Loucy (cell line): ENCODE results near the gene LRBA.

Source experiments
- H2AFZ ChIP-seq: fragments of 200-600 bp; sonication (generic); 2 replicates; pipeline ENCODE4 v1.6.0; 2016; ENCODE audit warnings: antibody characterized with exemption, mild to moderate bottlenecking, low read length, moderate library complexity
- H3F3A ChIP-seq: fragments of 200-600 bp; 2 replicates; pipeline ENCODE4 v1.6.0; 2016; ENCODE audit warnings: antibody characterized with exemption, low read depth, mild to moderate bottlenecking
- H3K27me3 ChIP-seq: fragments of 200-600 bp; sonication (generic); 2 replicates; pipeline ENCODE4 v1.6.1; 2014; ENCODE audit warnings: low read length, mild to moderate bottlenecking; ENCODE audit not compliant: insufficient read depth, poor library complexity, severe bottlenecking
- H3K36me3 ChIP-seq: fragments of 200-600 bp; sonication (generic); 2 replicates; pipeline ENCODE4 v1.6.1; 2016; ENCODE audit warnings: low read length; ENCODE audit not compliant: insufficient read depth
- H3K4me1 ChIP-seq: fragments of 200-600 bp; sonication (generic); 2 replicates; pipeline ENCODE4 v1.5.1; 2014; ENCODE audit warnings: low read length, mild to moderate bottlenecking; ENCODE audit not compliant: insufficient read depth, poor library complexity, severe bottlenecking
- H3K4me2 ChIP-seq: fragments of 200-600 bp; sonication (generic); 2 replicates; pipeline ENCODE4 v1.6.0; 2014; ENCODE audit warnings: antibody characterized with exemption, low read length, low read depth, mild to moderate bottlenecking; ENCODE audit not compliant: poor library complexity, severe bottlenecking
- H3K4me3 ChIP-seq: fragments of 200-600 bp; sonication (generic); 2 replicates; pipeline ENCODE4 v1.5.1; 2014; ENCODE audit warnings: low read length, mild to moderate bottlenecking, mixed read lengths; ENCODE audit not compliant: poor library complexity, severe bottlenecking
- H3K79me2 ChIP-seq: fragments of 200-600 bp; sonication (generic); 2 replicates; pipeline ENCODE4 v1.6.1; 2014; ENCODE audit warnings: low read length; ENCODE audit not compliant: insufficient read depth
- H3K9ac ChIP-seq: fragments of 200-600 bp; sonication (generic); 2 replicates; pipeline ENCODE4 v1.6.0; 2014; ENCODE audit warnings: mild to moderate bottlenecking, low read depth, low read length, moderate library complexity; ENCODE audit not compliant: poor library complexity, severe bottlenecking
- H3K9me2 ChIP-seq: fragments of 200-600 bp; sonication (generic); replicated peaks from 2 replicates; pipeline ENCODE4 v1.6.1; 2016; ENCODE audit warnings: low read depth, low read length, mixed read lengths
- H3K9me3 ChIP-seq: fragments of 200-600 bp; sonication (generic); 2 replicates; pipeline ENCODE4 v1.6.1; 2014; ENCODE audit warnings: mild to moderate bottlenecking, antibody characterized with exemption, low read length, low read depth; ENCODE audit not compliant: insufficient read depth
- H4K20me1 ChIP-seq: fragments of 200-600 bp; sonication (generic); 2 replicates; pipeline ENCODE4 v1.6.0; 2014; ENCODE audit warnings: antibody characterized with exemption, low read length, mild to moderate bottlenecking; ENCODE audit not compliant: insufficient read depth, poor library complexity, severe bottlenecking
- EZH2phosphoT487 ChIP-seq: fragments of 200-600 bp; IDR thresholded peaks from 2 replicates; pipeline ENCODE4 v1.6.1; 2018; ENCODE audit warnings: antibody characterized with exemption, mild to moderate bottlenecking, moderate library complexity, borderline replicate concordance
- TF ChIP-seq, protein P1 (sequence below): fragments of 200-600 bp; sonication (generic); conservative IDR thresholded peaks from 2 replicates; pipeline ENCODE4 v1.5.1; 2014; ENCODE audit warnings: mild to moderate bottlenecking, antibody characterized with exemption, low read length

Gene LRBA

DNA sequence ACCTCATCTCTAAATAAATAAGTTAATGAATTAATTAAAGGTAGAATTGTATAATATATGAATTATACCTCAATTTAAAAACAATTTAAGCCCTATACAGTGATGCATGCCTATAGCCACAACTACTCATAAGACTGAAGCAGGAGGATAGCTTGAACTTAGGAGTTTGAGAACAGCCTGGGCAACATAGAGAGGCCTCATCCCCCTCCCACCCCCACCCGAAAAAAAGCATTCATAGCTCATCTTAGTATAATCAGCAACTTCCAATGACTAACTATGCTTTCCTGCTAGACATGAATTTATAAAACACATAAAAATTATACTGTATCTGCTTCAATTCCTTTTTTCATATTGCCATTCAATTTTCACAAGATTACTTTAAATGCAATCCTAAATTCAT lies 1.6 kb downstream of the LRBA start:
- TF ChIP-seq, protein P1, sequence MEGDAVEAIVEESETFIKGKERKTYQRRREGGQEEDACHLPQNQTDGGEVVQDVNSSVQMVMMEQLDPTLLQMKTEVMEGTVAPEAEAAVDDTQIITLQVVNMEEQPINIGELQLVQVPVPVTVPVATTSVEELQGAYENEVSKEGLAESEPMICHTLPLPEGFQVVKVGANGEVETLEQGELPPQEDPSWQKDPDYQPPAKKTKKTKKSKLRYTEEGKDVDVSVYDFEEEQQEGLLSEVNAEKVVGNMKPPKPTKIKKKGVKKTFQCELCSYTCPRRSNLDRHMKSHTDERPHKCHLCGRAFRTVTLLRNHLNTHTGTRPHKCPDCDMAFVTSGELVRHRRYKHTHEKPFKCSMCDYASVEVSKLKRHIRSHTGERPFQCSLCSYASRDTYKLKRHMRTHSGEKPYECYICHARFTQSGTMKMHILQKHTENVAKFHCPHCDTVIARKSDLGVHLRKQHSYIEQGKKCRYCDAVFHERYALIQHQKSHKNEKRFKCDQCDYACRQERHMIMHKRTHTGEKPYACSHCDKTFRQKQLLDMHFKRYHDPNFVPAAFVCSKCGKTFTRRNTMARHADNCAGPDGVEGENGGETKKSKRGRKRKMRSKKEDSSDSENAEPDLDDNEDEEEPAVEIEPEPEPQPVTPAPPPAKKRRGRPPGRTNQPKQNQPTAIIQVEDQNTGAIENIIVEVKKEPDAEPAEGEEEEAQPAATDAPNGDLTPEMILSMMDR: no peak
- no peak for TF ChIP-seq EZH2phosphoT487
- peak overlapping the region; percentile 96 for H3K4me3 ChIP-seq
- H2AFZ ChIP-seq: no peak overlapping the region
- no peaks in the 10 kb centered on the region for H3K9me3 ChIP-seq
- no peaks in the 10 kb centered on the region for H3F3A ChIP-seq
- no peaks in the 10 kb centered on the region for H3K27me3 ChIP-seq
- peaks cover 64% of the 10 kb centered on the region for H3K79me2 ChIP-seq
- H3K9me2 ChIP-seq: no peaks in the 10 kb centered on the region
- H3K4me2 ChIP-seq: peak overlapping the region; percentile 91
- no peaks in the 10 kb centered on the region for H3K36me3 ChIP-seq
- H3K4me1 ChIP-seq: peaks cover 22% of the 10 kb centered on the region
- peak overlapping the region; percentile 85 for H3K9ac ChIP-seq
- peaks cover 27% of the 10 kb centered on the region for H4K20me1 ChIP-seq

DNA sequence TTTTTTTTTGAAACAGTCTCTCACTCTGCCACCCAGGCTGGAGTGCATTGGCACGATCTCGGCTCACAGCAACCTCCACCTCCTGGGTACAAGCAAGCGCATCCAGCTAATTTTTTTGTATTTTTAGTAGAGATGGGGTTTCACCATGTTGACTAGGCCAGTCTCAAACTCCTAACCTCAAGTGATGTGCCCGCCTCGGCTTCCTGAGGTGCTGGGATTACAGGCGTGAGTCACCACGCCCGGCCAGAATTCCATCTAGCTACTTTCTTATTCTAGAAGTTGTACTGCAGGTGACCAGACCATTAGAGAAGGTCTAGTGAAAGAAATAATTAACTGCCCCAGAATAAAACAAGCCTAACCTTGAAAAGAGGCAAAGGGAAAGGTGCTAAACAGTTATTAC lies 2.3 kb downstream of the LRBA start:
- H3F3A ChIP-seq: no peaks in the 10 kb centered on the region
- peaks cover 68% of the 10 kb centered on the region for H3K79me2 ChIP-seq
- peak overlapping the region; percentile 91 for H3K4me2 ChIP-seq
- peaks cover 22% of the 10 kb centered on the region for H3K4me1 ChIP-seq
- H4K20me1 ChIP-seq: peaks cover 27% of the 10 kb centered on the region
- no peaks in the 10 kb centered on the region for H3K27me3 ChIP-seq
- H3K9ac ChIP-seq: peak overlapping the region; percentile 85
- no peaks in the 10 kb centered on the region for H3K9me3 ChIP-seq
- TF ChIP-seq, protein P1: no peak
- TF ChIP-seq EZH2phosphoT487: no peak
- H3K36me3 ChIP-seq: no peaks in the 10 kb centered on the region
- no peak overlapping the region for H2AFZ ChIP-seq
- peak overlapping the region; percentile 96 for H3K4me3 ChIP-seq
- no peaks in the 10 kb centered on the region for H3K9me2 ChIP-seq

DNA sequence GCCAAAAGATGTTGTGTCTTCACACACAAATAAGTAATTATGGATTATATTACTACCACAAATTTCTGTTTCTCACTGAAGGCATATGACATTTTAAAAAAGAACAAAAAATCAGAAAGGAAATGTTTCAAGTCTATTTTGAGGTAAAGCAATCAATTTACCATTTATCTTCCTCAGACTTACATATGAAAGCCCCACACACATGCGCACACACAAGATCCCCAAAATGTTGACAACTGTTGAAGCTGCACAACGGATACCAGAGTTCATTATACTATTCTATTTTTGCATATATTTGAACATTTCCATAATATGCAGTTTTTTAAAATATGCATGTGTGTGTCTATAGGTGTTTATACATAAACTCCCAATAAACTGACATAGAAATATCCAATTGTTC lies 2.7 kb downstream of the LRBA start:
- no peaks in the 10 kb centered on the region for H3K36me3 ChIP-seq
- peaks cover 22% of the 10 kb centered on the region for H3K4me1 ChIP-seq
- no peak overlapping the region for H2AFZ ChIP-seq
- H4K20me1 ChIP-seq: peaks cover 27% of the 10 kb centered on the region
- no peaks in the 10 kb centered on the region for H3K27me3 ChIP-seq
- H3K4me3 ChIP-seq: peak overlapping the region; percentile 96
- H3K4me2 ChIP-seq: peak overlapping the region; percentile 91
- no peaks in the 10 kb centered on the region for H3F3A ChIP-seq
- no peak for TF ChIP-seq EZH2phosphoT487
- TF ChIP-seq, protein P1: no peak
- H3K79me2 ChIP-seq: peaks cover 70% of the 10 kb centered on the region
- H3K9me2 ChIP-seq: no peaks in the 10 kb centered on the region
- H3K9me3 ChIP-seq: no peaks in the 10 kb centered on the region
- peak overlapping the region; percentile 85 for H3K9ac ChIP-seq
